Hepatocyte (in vitro differentiated cells): ENCODE data around the gene DYRK1A. TPM values are rescaled to one million over a fixed set of nuclear protein-coding genes. Genes with fewer than 3 reads are reported as not detected.

Experiments
- DNase-seq: peaks from one replicate; pipeline ENCODE4 v3.0.0-alpha.2; 2016; ENCODE audit warnings: low spot score
- H2AFZ ChIP-seq: fragments of 200-600 bp; sonication (generic); 2 replicates; pipeline ENCODE4 v1.6.0; 2016; ENCODE audit warnings: antibody characterized with exemption, mild to moderate bottlenecking
- H3K27ac ChIP-seq: fragments of 200-600 bp; sonication (generic); 2 replicates; pipeline ENCODE4 v1.5.1; 2016; ENCODE audit warnings: mild to moderate bottlenecking
- H3K27me3 ChIP-seq: fragments of 200-600 bp; sonication (generic); 2 replicates; pipeline ENCODE4 v1.6.1; 2016
- H3K36me3 ChIP-seq: fragments of 200-600 bp; sonication (generic); replicated peaks from 2 replicates; pipeline ENCODE4 v1.5.1; 2016; ENCODE audit warnings: low read depth; ENCODE audit not compliant: insufficient read depth
- H3K4me1 ChIP-seq: fragments of 200-600 bp; sonication (generic); 2 replicates; pipeline ENCODE4 v1.5.1; 2016; ENCODE audit warnings: mild to moderate bottlenecking, moderate library complexity; ENCODE audit not compliant: insufficient read depth
- H3K4me2 ChIP-seq: fragments of 200-600 bp; sonication (generic); 2 replicates; pipeline ENCODE4 v1.6.0; 2016
- H3K4me3 ChIP-seq: fragments of 200-600 bp; sonication (generic); 2 replicates; pipeline ENCODE4 v1.5.1; 2016; ENCODE audit warnings: mild to moderate bottlenecking
- H3K79me2 ChIP-seq: fragments of 200-600 bp; sonication (generic); 2 replicates; pipeline ENCODE4 v1.6.0; 2017; ENCODE audit warnings: mild to moderate bottlenecking
- H3K9me2 ChIP-seq: fragments of 200-600 bp; sonication (generic); replicated peaks from 2 replicates; pipeline ENCODE4 v1.6.0; 2017; ENCODE audit warnings: mild to moderate bottlenecking; ENCODE audit not compliant: insufficient read depth
- H3K9me3 ChIP-seq: fragments of 200-600 bp; sonication (generic); 2 replicates; pipeline ENCODE4 v1.5.1; 2016; ENCODE audit warnings: low read depth, mild to moderate bottlenecking
- H4K20me1 ChIP-seq: fragments of 200-600 bp; sonication (generic); 2 replicates; pipeline ENCODE4 v1.6.0; 2016; ENCODE audit warnings: mild to moderate bottlenecking; ENCODE audit not compliant: insufficient read depth, poor library complexity, severe bottlenecking
- EZH2 ChIP-seq: fragments of 200-600 bp; sonication (generic); IDR thresholded peaks from 2 replicates; pipeline ENCODE4 v1.6.1; 2016; ENCODE audit warnings: antibody characterized with exemption, mild to moderate bottlenecking, borderline replicate concordance
- EZH2phosphoT487 ChIP-seq: fragments of 200-600 bp; sonication (generic); IDR thresholded peaks from one replicate; pipeline ENCODE4 v1.6.1; 2018; ENCODE audit warnings: antibody characterized with exemption, mild to moderate bottlenecking, low read depth, moderate library complexity; ENCODE audit not compliant: unreplicated experiment, severe bottlenecking
- WGBS: methylation state at CpG from one replicate; pipeline ENCODE4 v1.1.6; 2016; ENCODE audit warnings: low lambda C conversion rate; ENCODE audit errors: missing lambda C conversion rate; 5-methylcytosine and 5-hydroxymethylcytosine counted together
- polyA plus RNA-seq: library from polyadenylated mRNA; unstranded; fragments of >200 nt; fragmentation: Nextera tagmentation; extraction: Ambion mirVana; gene quantifications from 2 replicates; pipeline ENCODE4 v1.2.1, GENCODE V29; 2016
- total RNA-seq: library from RNA; depleted of rRNA; stranded (reverse); fragments of >200 nt; gene quantifications from 2 replicates; pipeline ENCODE4 v1.2.3, GENCODE V29; 2014
- TF ChIP-seq, protein P1 (sequence below): fragments of 200-600 bp; sonication (generic); IDR thresholded peaks from 2 replicates; pipeline ENCODE4 v1.5.1; 2016; ENCODE audit warnings: antibody characterized with exemption, mild to moderate bottlenecking; ENCODE audit not compliant: poor library complexity

Gene DYRK1A
- total and polyA plus RNA-seq, 2 experiments from 2014 or later: 4.9 to 85.2 TPM

DNA sequence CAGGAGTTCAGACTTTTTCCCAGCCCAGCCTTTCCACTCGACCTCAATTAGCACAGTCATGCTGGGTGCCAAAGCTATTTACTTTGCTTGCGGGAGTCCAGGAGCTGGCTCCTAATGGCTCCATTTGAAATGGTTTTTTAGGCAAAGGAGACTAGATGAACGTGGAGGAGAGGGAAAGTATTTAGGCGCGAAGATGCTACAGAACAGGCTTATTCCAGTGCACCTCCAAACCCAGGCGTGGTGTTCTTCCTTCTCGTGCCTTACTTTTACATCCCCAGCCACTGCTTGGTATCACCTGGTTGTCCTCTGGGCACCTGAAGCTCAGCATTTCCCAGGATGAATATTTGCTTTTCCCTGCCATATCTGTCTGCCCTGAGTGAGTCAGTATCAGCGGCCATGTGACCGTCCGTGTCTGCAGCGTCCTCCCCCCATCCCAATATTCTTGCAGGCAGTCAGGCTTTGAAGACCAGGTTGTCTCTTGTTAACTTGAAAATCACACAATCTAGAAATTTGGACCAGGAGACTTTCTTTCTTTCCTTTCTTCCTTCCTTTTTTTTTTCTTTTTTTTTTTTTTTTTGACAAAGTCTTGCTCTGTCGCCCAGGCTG, 198.5 kb downstream of the DYRK1A start:
- WGBS: 56% methylated on average over 12 of the region's 12 CpGs
- no peaks in the 10 kb centered on the region for H3K9me2 ChIP-seq

DNA sequence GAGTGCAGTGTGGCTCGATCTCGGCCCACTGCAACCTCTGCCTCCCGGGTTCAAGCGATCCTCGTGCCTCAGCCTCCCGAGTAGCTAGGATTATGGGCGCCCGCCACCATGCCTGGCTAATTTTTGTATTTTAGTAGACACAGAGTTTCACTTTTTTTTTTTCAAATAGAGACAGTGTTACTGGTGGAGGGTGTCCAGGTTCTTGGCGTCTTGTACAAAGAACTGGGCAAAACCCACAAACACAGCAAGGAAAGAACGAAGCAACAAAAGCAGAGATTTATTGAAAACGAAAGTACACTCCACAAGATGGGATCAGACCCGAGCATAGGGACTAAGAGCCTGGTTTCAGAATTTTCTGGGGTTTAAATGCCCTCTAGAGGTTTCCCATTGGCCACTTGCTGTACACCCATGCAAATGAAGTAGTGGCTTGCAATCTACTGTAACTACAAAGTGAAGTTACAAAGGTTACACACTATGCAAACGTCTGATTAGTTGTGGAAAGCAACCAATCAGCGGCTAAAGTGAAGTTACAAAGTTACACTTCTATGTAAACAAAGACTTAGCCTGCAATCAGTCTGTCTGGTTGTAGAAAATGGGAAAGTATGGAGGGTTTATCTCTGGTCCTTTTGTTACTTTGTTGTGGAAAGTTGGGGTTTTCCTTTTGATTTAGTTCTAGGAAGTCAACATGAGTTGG, 199.1 kb downstream of the DYRK1A start:
- TF ChIP-seq, protein P1, sequence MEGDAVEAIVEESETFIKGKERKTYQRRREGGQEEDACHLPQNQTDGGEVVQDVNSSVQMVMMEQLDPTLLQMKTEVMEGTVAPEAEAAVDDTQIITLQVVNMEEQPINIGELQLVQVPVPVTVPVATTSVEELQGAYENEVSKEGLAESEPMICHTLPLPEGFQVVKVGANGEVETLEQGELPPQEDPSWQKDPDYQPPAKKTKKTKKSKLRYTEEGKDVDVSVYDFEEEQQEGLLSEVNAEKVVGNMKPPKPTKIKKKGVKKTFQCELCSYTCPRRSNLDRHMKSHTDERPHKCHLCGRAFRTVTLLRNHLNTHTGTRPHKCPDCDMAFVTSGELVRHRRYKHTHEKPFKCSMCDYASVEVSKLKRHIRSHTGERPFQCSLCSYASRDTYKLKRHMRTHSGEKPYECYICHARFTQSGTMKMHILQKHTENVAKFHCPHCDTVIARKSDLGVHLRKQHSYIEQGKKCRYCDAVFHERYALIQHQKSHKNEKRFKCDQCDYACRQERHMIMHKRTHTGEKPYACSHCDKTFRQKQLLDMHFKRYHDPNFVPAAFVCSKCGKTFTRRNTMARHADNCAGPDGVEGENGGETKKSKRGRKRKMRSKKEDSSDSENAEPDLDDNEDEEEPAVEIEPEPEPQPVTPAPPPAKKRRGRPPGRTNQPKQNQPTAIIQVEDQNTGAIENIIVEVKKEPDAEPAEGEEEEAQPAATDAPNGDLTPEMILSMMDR: peak; percentile 19
- TF ChIP-seq EZH2phosphoT487: no peak
- peak overlapping the region; percentile 69 for H3K4me2 ChIP-seq

More for the DNA sequence above, 198.5 kb downstream of the DYRK1A start:
- Histone ChIP-seq H3K4me2 (peak overlapping the region; percentile 69), H3K27ac (peak overlapping the region; percentile 91), H3K79me2 (no peaks in the 10 kb centered on the region), H4K20me1 (no peaks in the 10 kb centered on the region), H3K36me3 (no peaks in the 10 kb centered on the region), H3K4me1 (peaks cover 11% of the 10 kb centered on the region), H3K4me3 (no peak overlapping the region), H2AFZ (no peak overlapping the region), H3K9me3 (no peaks in the 10 kb centered on the region), H3K27me3 (no peaks in the 10 kb centered on the region)
- DNase-seq: peak; percentile 62
- TF ChIP-seq EZH2phosphoT487 (no peak), EZH2 (no peak)
- TF ChIP-seq, protein P1: no peak

GRCh38 chr21:37566790-37567615, 200.4 kb downstream of the DYRK1A start:
- no peak overlapping the region for H3K27ac ChIP-seq
- no peaks in the 10 kb centered on the region for H4K20me1 ChIP-seq
- no peak overlapping the region for H3K4me3 ChIP-seq
- no peak overlapping the region for H3K4me2 ChIP-seq
- no peaks in the 10 kb centered on the region for H3K9me3 ChIP-seq
- 92% methylated on average over 14 of the region's 14 CpGs for WGBS
- H3K36me3 ChIP-seq: no peaks in the 10 kb centered on the region
- no peak for DNase-seq
- peaks cover 11% of the 10 kb centered on the region for H3K4me1 ChIP-seq
- no peaks in the 10 kb centered on the region for H3K79me2 ChIP-seq
- TF ChIP-seq EZH2phosphoT487: no peak
- TF ChIP-seq EZH2: no peak
- TF ChIP-seq, protein P1: no peak
- no peak overlapping the region for H2AFZ ChIP-seq
- H3K9me2 ChIP-seq: no peaks in the 10 kb centered on the region
- no peaks in the 10 kb centered on the region for H3K27me3 ChIP-seq

More for the DNA sequence above, 199.1 kb downstream of the DYRK1A start:
- H3K4me1 ChIP-seq: peaks cover 11% of the 10 kb centered on the region
- H3K79me2 ChIP-seq: no peaks in the 10 kb centered on the region
- H3K9me3 ChIP-seq: no peaks in the 10 kb centered on the region
- no peaks in the 10 kb centered on the region for H3K27me3 ChIP-seq
- 83% methylated on average over 14 of the region's 14 CpGs for WGBS
- DNase-seq: peak; percentile 62
- no peak overlapping the region for H2AFZ ChIP-seq
- no peaks in the 10 kb centered on the region for H4K20me1 ChIP-seq
- no peak overlapping the region for H3K4me3 ChIP-seq
- no peaks in the 10 kb centered on the region for H3K9me2 ChIP-seq
- peak overlapping the region; percentile 91 for H3K27ac ChIP-seq
- no peaks in the 10 kb centered on the region for H3K36me3 ChIP-seq
